ENCODE measurements around the gene OR1I1. TPM values are rescaled to one million over a fixed set of nuclear protein-coding genes. Genes with fewer than 3 reads are reported as not detected.

OR1I1 gene
- total and polyA plus RNA-seq, 7 donors: not detected

DNA sequence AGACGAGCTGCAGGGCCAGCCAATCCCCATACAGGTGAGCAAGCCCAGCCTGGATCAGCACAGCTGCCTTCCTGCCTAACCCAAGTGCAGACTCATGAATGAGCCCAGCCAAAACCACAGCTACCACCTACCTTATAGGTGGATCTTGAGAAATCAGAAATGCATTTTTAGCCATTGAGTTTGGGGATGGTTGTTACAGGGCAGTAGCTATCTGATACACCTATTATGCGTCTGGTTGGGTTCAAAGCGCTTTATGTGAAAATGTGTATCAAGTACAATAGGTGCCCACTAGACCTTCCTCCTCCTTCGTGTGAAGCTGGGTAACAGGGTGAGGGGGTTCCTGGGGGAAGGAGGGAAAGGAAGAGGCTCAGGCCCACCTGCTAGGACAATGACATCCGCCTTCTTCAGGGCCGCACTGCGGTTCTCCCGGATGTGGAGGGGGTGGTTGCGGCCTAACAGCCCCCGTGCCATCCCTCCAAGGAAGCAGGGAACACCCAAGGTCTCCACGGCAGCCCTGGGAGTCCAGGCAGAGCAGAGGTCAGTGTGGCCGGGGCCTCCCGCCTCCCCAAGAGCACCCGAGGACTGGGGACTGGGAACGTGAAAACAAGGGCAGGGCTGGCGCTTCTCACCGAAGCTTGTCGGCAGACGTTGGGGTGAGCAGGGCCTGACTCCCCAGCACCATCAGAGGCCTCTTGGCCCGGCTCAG, 36.9 kb downstream of the OR1I1 start:
- no peaks in the 10 kb centered on the region for H3K9me3 ChIP-seq
- intact Hi-C loops (cut with DNase I): no loop called here
- H3K4me1 ChIP-seq: peaks cover 0 to 39% (median 29%) of the 10 kb centered on the region in 4 donors
- H3K27ac ChIP-seq: no peak overlapping the region
- DNase-seq: no peak
- H3K36me3 ChIP-seq: peaks cover 36 to 86% (median 63%) of the 10 kb centered on the region in 4 donors
- WGBS, 2 donors: 96% methylated on average over 20 of the region's 20 CpGs
- no peak overlapping the region for H3K4me3 ChIP-seq
- no peaks in the 10 kb centered on the region for H3K27me3 ChIP-seq
- TF ChIP-seq EP300 (IDR thresholded peaks at IDR 0.05) (no peak), POLR2A (IDR thresholded peaks at IDR 0.05) (no peak), POLR2AphosphoS5 (IDR thresholded peaks at IDR 0.05) (no peak)
- TF ChIP-seq, protein P1, sequence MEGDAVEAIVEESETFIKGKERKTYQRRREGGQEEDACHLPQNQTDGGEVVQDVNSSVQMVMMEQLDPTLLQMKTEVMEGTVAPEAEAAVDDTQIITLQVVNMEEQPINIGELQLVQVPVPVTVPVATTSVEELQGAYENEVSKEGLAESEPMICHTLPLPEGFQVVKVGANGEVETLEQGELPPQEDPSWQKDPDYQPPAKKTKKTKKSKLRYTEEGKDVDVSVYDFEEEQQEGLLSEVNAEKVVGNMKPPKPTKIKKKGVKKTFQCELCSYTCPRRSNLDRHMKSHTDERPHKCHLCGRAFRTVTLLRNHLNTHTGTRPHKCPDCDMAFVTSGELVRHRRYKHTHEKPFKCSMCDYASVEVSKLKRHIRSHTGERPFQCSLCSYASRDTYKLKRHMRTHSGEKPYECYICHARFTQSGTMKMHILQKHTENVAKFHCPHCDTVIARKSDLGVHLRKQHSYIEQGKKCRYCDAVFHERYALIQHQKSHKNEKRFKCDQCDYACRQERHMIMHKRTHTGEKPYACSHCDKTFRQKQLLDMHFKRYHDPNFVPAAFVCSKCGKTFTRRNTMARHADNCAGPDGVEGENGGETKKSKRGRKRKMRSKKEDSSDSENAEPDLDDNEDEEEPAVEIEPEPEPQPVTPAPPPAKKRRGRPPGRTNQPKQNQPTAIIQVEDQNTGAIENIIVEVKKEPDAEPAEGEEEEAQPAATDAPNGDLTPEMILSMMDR (IDR thresholded peaks at IDR 0.05): no peak

GRCh38 chr19:15120135-15121026, 38.4 kb downstream of the OR1I1 start:
- H3K9me3 ChIP-seq: no peaks in the 10 kb centered on the region
- peak; percentile 40 for DNase-seq
- H3K27me3 ChIP-seq: no peaks in the 10 kb centered on the region
- WGBS, 2 donors: 96 to 97% methylated on average over 14 of the region's 14 CpGs
- H3K36me3 ChIP-seq: peaks cover 36 to 77% (median 60%) of the 10 kb centered on the region in 4 donors
- peak overlapping the region in 2 of 4 donors; percentile 18 to 28 for H3K27ac ChIP-seq
- intact Hi-C loops (cut with DNase I): loop anchor here (10.0 kb wide), 1 partner anchor 954 kb away; the partner anchor contains the start of gene TPM4
- TF ChIP-seq, protein P1 (IDR thresholded peaks at IDR 0.05): no peak
- TF ChIP-seq POLR2A (IDR thresholded peaks at IDR 0.05) (no peak), EP300 (IDR thresholded peaks at IDR 0.05) (no peak), POLR2AphosphoS5 (IDR thresholded peaks at IDR 0.05) (no peak)
- peaks cover 0 to 35% (median 31%) of the 10 kb centered on the region in 4 donors for H3K4me1 ChIP-seq
- no peak overlapping the region for H3K4me3 ChIP-seq

- peak; percentile 66 for DNase-seq
- Histone ChIP-seq H3K27me3 (no peaks in the 10 kb centered on the region), H3K36me3 (peaks cover 25 to 56% (median 41%) of the 10 kb centered on the region in 4 donors), H3K4me1 (peaks cover 0 to 31% (median 27%) of the 10 kb centered on the region in 4 donors), H3K4me3 (no peak overlapping the region), H3K9me3 (no peaks in the 10 kb centered on the region), H3K27ac (peak overlapping the region in 3 of 4 donors; percentile 95 to 98 (median 96))
- TF ChIP-seq, protein P1 (IDR thresholded peaks at IDR 0.05): no peak
- TF ChIP-seq POLR2AphosphoS5 (IDR thresholded peaks at IDR 0.05) (no peak), POLR2A (IDR thresholded peaks at IDR 0.05) (no peak), EP300 (IDR thresholded peaks at IDR 0.05) (no peak)
- intact Hi-C loops (cut with DNase I): loop anchor here (10.0 kb wide), 1 partner anchor 952 kb away; the partner anchor contains the start of gene TPM4
- 96 to 97% methylated on average over 21 of the region's 21 CpGs for WGBS, 2 donors
These were observed 40.5 kb downstream of the OR1I1 start for GRCh38 chr19:15122331-15123030.

Measured in sigmoid colon (tissue), 7 donors.